AG20443 (cell line): ENCODE results near the gene B3GAT2.

ENCODE experiments used
- DNase-seq: peaks from one replicate; pipeline ENCODE4 v3.0.0; 2012; ENCODE audit warnings: low spot score, mixed read lengths

B3GAT2 gene

GRCh38 chr6:70900047-70900446 is 56.8 kb downstream of the B3GAT2 start:
- DNase-seq, result no peak

GRCh38 chr6:70894001-70894400 is 62.9 kb downstream of the B3GAT2 start:
- DNase-seq, result no peak

DNA sequence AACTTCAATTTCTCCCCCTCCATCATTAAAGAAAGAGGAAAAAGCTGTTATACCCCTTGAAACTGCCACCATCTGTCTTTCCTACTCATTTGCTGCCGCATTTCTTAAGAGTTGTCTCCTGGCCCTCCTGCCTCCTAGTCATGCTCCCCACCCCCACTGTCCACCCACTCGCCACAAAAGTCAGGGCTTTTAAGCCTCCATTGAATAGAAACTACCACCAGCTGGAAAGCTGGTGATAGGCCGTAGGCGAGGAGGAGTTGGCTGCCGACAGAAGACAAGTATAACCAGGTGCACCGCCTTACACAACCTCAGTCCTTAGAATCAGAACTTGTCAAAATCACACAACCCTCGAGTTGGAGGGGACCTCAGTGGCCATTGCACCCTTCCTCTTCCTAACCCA is 67.6 kb downstream of the B3GAT2 start:
- DNase-seq, result no peak

DNA sequence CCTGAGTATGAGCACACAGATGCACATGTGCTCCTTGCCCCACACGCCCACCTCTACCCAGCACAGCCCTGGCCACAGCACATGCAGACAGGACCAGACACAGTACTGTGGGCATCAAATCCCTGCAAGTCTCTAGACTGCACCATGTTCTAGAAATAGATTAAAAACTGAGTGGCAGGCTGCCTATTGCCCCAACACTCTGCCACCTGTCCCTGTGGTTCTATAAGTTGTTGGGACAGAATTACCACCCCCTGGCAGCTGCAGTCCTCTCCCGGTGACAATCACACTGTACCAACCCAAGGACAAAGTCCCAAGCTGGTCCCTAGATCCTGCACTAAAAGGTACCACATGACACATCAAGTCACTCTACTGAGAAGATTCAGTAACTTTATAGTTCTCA is 70.2 kb downstream of the B3GAT2 start:
- DNase-seq, result no peak

- no peak for DNase-seq
Measured at GRCh38 chr6:70886071-70886470, 70.8 kb downstream of the B3GAT2 start.

DNA sequence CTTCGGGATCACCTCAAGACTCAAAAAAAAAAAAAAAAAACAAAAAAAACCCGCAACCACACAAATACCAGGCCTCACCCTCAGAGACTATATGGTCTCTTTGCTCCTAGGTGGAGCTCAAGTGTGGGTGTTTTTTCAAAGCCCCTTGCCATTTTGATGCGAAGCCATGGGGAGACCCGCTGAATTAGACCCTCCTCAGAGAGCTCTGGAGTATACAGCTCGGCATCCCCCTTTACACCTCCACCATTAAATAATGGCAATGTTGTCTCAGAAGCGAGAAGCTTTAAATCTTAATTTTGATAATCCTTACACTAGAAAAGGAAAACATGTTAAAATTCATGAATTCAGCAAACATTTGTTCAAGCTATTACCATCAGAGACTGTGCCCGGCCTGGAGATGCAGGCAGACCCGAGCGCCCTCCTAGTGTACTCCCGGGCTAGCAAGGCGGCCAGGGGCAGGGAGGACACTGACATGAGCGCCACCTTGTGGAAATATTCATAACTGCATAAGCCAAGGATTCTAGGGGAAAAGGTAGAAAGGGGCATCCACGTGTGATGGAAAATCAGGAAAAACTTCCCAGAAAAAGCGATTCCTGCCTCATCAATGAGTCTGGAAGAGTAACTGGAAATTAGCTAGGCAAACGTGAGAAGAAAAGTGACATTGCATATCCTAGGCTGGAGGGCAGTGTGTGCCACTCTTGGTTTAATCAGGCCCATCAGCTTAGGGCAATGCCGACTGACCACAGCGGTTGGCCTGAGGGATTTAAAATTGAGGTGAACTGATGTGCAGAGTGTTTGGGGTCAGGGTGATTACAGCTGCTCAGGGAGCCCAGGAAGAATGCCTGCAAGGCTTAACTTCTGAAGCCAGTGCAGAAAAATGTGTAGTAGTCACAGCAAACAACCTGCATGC is 72.5 kb downstream of the B3GAT2 start:
- DNase-seq, result peak; percentile 93

GRCh38 chr6:70879496-70879895 is 77.4 kb downstream of the B3GAT2 start:
- no peak for DNase-seq

GRCh38 chr6:70874181-70874913 is 82.5 kb downstream of the B3GAT2 start:
- no peak for DNase-seq

- DNase-seq, result no peak
Measured at GRCh38 chr6:70872469-70872868, 84.4 kb downstream of the B3GAT2 start.

DNA sequence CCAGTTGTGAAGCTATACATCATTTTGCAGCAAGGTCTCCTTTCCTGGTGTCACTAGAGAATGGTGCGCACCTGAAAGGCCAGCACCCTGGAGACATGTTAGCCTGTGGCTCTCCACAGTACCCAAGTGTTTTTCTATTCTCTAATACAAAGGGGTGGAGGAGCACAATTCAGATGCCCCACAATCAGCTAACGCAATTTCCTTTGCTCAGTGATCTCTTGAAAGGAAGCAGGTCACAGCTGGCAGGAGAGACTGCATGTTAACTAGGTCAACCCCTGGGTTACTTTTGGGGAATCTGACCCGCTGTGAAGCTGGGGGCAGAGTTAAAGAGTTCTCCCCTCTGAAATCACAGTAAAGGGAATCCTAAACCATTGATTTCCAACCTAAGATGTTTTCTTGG is 92.5 kb downstream of the B3GAT2 start:
- DNase-seq, result no peak

GRCh38 chr6:70863343-70863742 is 93.5 kb downstream of the B3GAT2 start:
- DNase-seq, result no peak

DNA sequence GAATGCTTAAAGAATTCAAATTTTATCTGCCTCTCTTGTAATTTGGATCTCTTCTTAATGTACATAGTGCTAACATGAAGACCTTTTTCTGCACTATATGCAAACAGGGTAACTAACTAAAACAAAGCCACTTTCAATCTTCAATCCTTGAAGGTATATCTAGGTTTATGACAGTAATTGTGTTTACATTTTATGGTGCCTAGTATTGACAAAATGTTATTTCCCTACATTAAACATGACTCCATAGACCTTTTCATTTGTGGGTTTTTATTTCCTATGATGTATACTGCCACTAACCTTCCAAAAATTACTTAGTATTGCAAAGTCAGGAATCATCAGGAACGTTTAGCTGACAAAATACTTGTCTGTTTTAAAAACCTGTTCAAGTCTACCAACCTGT is 95.9 kb downstream of the B3GAT2 start:
- no peak for DNase-seq

- peak; percentile 17 for DNase-seq
Measured at GRCh38 chr6:70860045-70860444, 96.8 kb downstream of the B3GAT2 start.

DNA sequence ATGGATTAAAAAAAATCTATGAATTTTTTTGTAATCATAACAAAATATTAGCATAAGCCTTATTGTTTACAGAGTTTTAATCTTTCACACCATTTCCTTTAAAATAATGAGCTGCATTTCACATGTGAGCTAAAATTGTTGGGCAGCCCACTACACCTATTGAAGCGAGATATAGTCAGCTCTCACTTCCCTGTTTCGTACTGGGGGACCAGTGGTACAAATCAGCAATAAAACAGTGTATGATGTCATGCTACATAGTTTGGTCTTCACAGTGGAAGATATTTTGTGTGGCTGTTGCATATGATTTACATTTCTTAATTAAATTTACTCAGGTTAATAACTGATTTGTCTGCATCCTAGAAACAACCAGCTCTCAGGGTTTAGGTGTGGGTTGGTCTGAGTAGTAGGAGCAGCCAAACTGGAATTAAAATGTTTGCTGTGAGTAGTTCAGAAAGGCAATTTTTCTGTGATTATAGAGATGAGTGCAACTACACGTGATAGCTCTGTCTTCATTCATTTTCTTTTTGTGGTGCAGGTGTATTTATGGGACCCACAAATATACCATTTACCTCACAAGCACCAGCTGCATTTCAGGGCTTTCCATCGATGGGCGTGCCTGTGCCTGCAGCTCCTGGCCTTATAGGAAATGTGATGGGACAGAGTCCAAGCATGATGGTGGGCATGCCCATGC is 99.3 kb downstream of the B3GAT2 start:
- DNase-seq, result no peak

- DNase-seq, result no peak
Measured at GRCh38 chr6:70852667-70853246, 104.1 kb downstream of the B3GAT2 start.

GRCh38 chr6:70849348-70850069 is 107.4 kb downstream of the B3GAT2 start:
- DNase-seq, result no peak

DNA sequence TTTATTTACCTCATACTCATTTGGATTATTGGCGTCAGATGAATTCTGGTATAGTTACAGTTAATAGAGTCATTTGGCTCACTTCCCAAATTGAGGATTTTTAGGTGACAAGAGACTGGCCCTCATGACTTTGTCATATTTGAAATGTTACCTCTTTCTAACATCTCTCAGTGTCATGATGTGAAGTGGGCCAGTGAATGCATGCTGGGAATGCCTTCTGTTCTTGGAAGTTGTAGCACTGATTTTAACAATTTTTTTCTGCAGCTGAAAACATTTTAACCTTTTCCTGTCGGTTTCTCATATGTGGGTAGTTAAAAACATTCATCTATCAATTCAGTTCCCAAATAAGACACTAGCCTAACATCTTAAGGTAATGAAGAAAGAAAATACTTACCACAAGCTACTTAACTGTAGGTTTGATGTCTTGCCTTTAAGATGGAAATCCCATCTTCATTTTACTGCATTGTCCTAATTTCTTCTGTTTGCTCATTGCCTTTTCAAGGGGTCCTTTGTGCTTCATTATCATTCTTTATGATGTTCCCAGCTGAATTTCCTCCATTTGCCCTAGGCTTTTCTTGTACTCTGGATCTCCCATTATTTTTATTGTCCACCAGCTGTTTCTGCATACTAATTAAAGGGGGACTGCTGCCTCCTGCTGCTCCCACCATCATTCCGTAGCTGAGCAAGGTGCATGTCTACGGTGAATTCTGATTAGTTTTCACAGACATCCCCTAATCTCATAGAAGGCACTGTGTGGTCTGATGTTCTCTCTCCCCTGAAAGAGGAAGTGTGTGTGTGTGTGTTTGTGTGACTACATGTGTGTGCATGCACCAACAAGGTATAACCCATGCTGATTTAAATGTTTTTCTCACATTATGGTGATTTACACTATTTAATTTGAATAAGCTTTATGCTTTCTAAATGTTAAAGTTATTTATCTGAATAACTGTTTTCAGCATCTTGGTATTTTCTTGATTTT is 109.5 kb downstream of the B3GAT2 start:
- DNase-seq, result no peak

DNA sequence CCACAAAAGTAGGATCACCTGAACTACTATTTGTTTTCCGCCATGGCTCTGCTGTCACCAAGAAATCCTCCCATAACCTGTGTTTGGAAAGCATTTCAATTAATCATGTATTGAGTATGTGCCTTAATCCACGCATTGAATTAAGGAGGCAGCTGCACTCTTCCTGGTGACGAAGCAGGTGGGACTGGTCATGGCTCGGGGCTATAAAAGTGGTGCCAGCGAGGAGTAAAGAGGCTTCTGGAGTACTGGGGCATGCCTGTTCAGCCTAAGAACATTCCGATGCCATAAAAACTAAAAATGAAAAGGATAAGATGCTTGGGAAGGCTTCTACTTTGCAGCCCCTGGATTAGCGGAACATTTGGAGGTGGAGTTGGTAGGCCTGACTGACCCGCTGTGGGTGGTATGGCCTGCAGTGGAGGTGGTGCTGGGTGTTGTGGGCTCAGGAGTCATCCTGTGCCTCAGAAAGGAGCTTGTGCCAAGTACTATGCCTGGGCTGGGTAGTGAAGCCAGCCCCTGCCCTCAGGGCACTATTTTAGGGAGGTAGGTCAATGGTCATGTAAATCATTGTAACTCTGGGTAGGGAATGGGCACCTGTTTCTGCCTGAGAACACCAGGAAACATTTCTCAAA is 110.5 kb downstream of the B3GAT2 start:
- no peak for DNase-seq

DNA sequence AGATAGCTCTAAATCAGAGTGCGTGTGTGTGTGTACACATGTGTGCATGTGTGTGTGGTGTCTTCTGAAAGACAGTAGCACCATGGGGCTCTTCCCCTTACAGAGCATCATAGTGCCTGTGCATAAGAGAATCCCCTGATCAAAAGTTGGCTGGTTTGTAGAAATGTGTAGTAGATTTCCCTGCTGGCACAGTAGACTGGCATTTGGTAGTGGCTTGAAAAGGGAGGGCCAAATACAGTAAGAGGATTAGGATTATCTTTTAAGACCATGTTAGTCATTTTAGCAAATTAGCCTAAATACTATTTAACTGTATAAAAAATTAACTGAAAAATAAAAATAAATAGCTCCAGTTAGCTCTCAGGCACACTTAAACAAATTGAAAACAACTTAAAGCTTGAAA is 112.6 kb downstream of the B3GAT2 start:
- no peak for DNase-seq

DNA sequence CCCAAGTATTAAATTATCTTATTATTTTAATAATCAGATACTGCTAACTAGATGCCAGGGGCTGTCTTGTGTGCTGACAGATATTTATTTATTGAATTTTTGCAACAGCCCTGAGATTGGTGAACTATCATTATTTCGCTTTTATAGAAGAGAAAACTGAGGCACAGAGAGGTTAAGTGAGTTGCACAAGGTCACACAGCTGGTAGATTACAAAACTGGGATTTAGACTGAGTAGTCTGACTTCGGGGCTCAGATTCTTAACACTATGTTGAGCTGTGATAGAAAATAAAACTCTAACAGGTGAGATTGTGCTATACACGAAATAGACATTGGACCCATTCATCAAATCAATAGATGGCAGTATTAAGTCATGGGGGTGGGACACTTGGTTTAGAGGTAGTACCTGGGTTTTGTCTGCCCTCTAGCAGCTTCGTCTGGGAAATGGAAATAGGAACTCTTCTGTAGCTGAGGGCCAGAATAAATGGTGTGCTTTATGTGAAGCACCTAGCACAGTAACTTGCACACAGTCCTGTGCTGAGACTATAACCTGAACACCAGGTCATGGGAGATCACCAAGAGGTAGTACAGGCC is 113.4 kb downstream of the B3GAT2 start:
- no peak for DNase-seq
